Activated T-cell treated with anti-CD3 and anti-CD28 coated beads, Interleukin-2, amount 50 U/mL, for 4 hours (primary cell): ENCODE data around the gene RAB29. TPM values are rescaled to one million over a fixed set of nuclear protein-coding genes. Genes with fewer than 3 reads are reported as not detected.
A peak's percentile ranks its signal among the peaks of the same experiment; 100 is the strongest.
"Not testable (repeated sequence)": the region's sequence is repeated elsewhere in the genome, so short reads cannot be mapped to it uniquely, and the experiment has no call there.

Experiments used
- ATAC-seq, 2 donors: fragments of 200-7000 bp; cut with Tn5 transposase; one replicate each; pipeline ENCODE4 v1.10.0; 2021
- DNase-seq: peaks from one replicate; pipeline ENCODE4 v3.0.0-alpha.2; 2020
- H3K27me3 Mint-ChIP-seq: one replicate; pipeline ENCODE4 v1.8.0; 2021; ENCODE audit warnings: low read depth, mixed read lengths
- H3K36me3 Mint-ChIP-seq: one replicate; pipeline ENCODE4 v1.8.0; 2022; ENCODE audit warnings: mixed read lengths; ENCODE audit not compliant: insufficient read depth
- H3K4me1 Mint-ChIP-seq: one replicate; pipeline ENCODE4 v1.8.0; 2021; ENCODE audit warnings: low read depth, mixed read lengths
- H3K4me3 Mint-ChIP-seq: one replicate; pipeline ENCODE4 v1.8.0; 2021; ENCODE audit warnings: mild to moderate bottlenecking, moderate library complexity, mixed read lengths
- H3K9me3 Mint-ChIP-seq: one replicate; pipeline ENCODE4 v1.8.0; 2021; ENCODE audit warnings: mixed read lengths
- total RNA-seq, 3 donors: library from RNA; stranded (reverse); gene quantifications; one replicate each; pipeline ENCODE4 v1.2.1, GENCODE V29; 2021

RAB29 gene
- total RNA-seq, 3 donors from 2014 or later: 14.6 to 23.0 (median 19.0) TPM

DNA sequence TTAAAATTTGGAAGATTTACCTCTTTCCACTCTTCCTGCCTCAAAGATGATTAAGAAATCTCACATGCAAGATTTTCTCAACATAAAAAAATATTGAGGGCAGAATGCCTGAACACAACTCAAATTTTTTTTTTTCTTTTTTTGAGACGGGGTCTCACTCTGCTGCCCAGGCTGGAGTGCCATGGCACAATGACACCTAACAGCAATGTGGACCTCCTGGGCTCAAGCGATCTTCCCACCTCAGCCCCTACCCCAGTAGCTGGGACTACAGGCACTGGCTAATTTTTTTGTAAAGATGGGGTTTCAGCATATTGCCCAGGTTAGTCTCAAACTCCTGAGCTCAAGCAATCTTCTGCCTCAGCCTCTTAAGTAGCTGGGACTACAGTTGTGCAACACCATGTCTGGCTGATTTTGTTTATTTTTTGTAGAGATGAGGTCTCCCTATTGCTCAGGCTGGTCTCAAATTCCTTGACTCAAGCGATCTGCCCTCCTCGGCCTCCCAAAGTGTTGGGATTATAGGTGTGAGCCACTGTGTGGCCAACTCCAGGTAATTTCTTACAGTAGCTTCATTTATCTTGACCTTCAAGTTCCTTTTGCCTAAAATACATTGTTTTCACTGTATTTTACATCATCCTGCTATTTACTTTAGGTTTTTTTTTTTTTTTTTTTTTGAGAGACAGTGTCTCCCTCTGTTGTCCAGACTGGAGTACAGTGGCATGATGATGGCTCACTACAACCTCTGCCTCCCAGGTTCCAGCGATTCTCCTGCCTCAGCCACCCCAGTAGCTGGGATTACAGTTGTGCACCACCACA, 35.7 kb downstream of the RAB29 start:
- peaks cover 8% of the 10 kb centered on the region for H3K36me3 Mint-ChIP-seq
- ATAC-seq: no peak
- no peak overlapping the region for H3K4me3 Mint-ChIP-seq
- H3K27me3 Mint-ChIP-seq: no peaks in the 10 kb centered on the region
- no peak for DNase-seq
- H3K9me3 Mint-ChIP-seq: no peaks in the 10 kb centered on the region
- peaks cover 45% of the 10 kb centered on the region for H3K4me1 Mint-ChIP-seq

DNA sequence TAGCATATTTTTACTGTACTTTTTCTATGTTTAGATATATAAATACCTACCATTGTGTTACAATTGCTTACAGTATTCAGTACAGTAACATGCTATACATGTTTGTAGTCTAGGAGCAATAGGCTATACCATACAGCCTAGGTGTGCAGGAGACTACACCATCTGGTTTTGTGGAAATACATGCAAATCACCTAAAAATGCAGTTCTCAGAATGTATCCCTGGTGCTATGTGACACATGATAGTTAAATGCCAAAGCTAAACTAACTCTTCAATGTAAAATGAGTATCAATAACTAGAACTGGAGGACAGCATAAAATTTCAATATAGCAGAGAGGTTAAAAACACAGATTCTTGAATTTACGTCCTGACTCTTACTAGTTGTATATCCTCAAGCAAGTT, 40.1 kb downstream of the RAB29 start:
- H3K4me3 Mint-ChIP-seq: no peak overlapping the region
- peaks cover 46% of the 10 kb centered on the region for H3K4me1 Mint-ChIP-seq
- DNase-seq (no peak), ATAC-seq (peak in 1 of 2 donors; percentile 23)
- no peaks in the 10 kb centered on the region for H3K27me3 Mint-ChIP-seq
- H3K36me3 Mint-ChIP-seq: peaks cover 13% of the 10 kb centered on the region
- no peaks in the 10 kb centered on the region for H3K9me3 Mint-ChIP-seq

GRCh38 chr1:205733438-205734175, 41.7 kb downstream of the RAB29 start:
- Mint-ChIP-seq H3K27me3 (no peaks in the 10 kb centered on the region), H3K9me3 (no peaks in the 10 kb centered on the region), H3K4me1 (peaks cover 38% of the 10 kb centered on the region), H3K36me3 (peaks cover 8% of the 10 kb centered on the region), H3K4me3 (no peak overlapping the region)
- ATAC-seq: no peak
- no peak for DNase-seq

- H3K4me3 Mint-ChIP-seq: no peak overlapping the region
- no peaks in the 10 kb centered on the region for H3K9me3 Mint-ChIP-seq
- no peaks in the 10 kb centered on the region for H3K27me3 Mint-ChIP-seq
- peaks cover 14% of the 10 kb centered on the region for H3K36me3 Mint-ChIP-seq
- ATAC-seq: no peak
- DNase-seq: no peak
- peaks cover 28% of the 10 kb centered on the region for H3K4me1 Mint-ChIP-seq
Measured at GRCh38 chr1:205729945-205730610, 45.2 kb downstream of the RAB29 start.

- H3K4me3 Mint-ChIP-seq: no peak overlapping the region
- DNase-seq: no peak
- no peaks in the 10 kb centered on the region for H3K9me3 Mint-ChIP-seq
- peaks cover 14% of the 10 kb centered on the region for H3K4me1 Mint-ChIP-seq
- H3K36me3 Mint-ChIP-seq: peaks cover 26% of the 10 kb centered on the region
- no peaks in the 10 kb centered on the region for H3K27me3 Mint-ChIP-seq
- ATAC-seq: no peak
Measured at GRCh38 chr1:205726619-205727125, 48.6 kb downstream of the RAB29 start.

- Mint-ChIP-seq H3K27me3 (no peaks in the 10 kb centered on the region), H3K9me3 (no peaks in the 10 kb centered on the region), H3K4me3 (no peak overlapping the region), H3K4me1 (peaks cover 7% of the 10 kb centered on the region), H3K36me3 (peaks cover 27% of the 10 kb centered on the region)
- ATAC-seq (no peak), DNase-seq (no peak)
Measured at GRCh38 chr1:205725514-205725913, 49.8 kb downstream of the RAB29 start.

DNA sequence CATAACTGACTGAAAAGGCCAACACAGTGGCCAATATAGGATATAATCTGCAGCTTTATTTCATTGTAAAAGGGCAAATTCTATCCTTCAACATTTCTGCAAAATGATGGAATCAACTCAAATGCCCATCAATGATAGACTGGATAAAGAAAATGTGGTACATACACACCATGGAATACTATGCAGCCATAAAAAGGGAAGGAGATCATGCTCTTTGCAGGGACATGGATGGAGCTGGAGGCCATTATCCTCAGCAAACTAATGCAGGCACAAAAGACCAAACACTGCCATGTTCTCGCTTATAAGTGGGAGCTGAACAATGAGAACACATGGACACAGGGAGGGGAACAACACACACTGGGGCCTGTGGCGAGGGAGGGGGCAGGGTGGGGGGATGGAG, 54.5 kb downstream of the RAB29 start:
- not testable (repeated sequence) for H3K9me3 Mint-ChIP-seq, ATAC-seq, H3K27me3 Mint-ChIP-seq, H3K4me1 Mint-ChIP-seq, H3K4me3 Mint-ChIP-seq, DNase-seq
- H3K36me3 Mint-ChIP-seq: peaks cover 48% of the 10 kb centered on the region

GRCh38 chr1:205719762-205720161, 55.5 kb downstream of the RAB29 start:
- peak; percentile 65 for ATAC-seq
- Mint-ChIP-seq H3K4me3 (no peak overlapping the region), H3K27me3 (no peaks in the 10 kb centered on the region), H3K9me3 (no peaks in the 10 kb centered on the region), H3K36me3 (peaks cover 49% of the 10 kb centered on the region), H3K4me1 (peaks cover 8% of the 10 kb centered on the region)
- no peak for DNase-seq

DNA sequence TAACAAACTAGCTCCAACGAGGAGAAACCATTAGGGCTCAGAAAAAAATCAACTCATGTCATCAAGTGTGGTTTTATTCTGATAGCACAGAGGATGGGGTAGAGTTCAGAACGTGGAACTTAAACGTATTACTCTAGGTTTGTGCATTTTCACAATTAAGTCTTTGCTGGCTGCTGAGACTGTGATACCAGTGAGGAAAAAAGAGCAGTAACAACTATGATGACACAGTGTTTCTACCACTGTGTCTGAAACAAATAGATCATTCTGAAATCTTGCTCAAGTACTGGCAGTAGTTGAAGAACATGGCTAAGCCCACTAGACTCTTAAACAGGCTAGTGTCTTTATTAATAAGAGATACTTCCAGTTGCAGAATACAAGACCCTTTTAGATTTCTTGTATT, 56.3 kb downstream of the RAB29 start:
- Mint-ChIP-seq H3K4me3 (no peak overlapping the region), H3K36me3 (peaks cover 46% of the 10 kb centered on the region), H3K4me1 (peaks cover 8% of the 10 kb centered on the region), H3K9me3 (no peaks in the 10 kb centered on the region), H3K27me3 (no peaks in the 10 kb centered on the region)
- DNase-seq (no peak), ATAC-seq (peak; percentile 48 to 53)

Other genes starting within 250 kb of the RAB29 start
- 100 to 1,000 TPM in 2 of 3 donors, 10 to 100 TPM in 1; 90.7 to 103 (median 101) TPM for gene ELK4, start 143.5 kb downstream of the RAB29 start, total RNA-seq
- gene SLC45A3, start 95.0 kb downstream of the RAB29 start, total RNA-seq: 1 to 10 TPM in 2 of 3 donors, under 1 TPM in 1; 0.34 to 1.4 (median 1.1) TPM
- 100 to 1,000 TPM in 1 of 3 donors, 10 to 100 TPM in 2; 84.5 to 107 (median 93.4) TPM for gene NUCKS1, start 25.3 kb downstream of the RAB29 start, total RNA-seq
- gene SLC41A1, start 37.7 kb upstream of the RAB29 start, total RNA-seq: 10 to 100 TPM; 32.2 to 36.6 (median 32.4) TPM
- under 1 TPM in 2 of 3 donors, not detected in 1; 0.20 to 0.24 TPM for gene PM20D1, start 74.7 kb upstream of the RAB29 start, total RNA-seq
- gene SLC26A9, start 168.0 kb upstream of the RAB29 start, total RNA-seq: not detected
- under 1 TPM in 2 of 3 donors, not detected in 1; 0.05 to 0.24 TPM for gene RAB7B, start 227.9 kb upstream of the RAB29 start, total RNA-seq
- under 1 TPM in 1 of 3 donors, not detected in 2; 0.32 TPM for gene CTSE, start 248.4 kb upstream of the RAB29 start, total RNA-seq